Caco-2 (cell line): ENCODE results near the gene APEH. TPM values are rescaled to one million over a fixed set of nuclear protein-coding genes. Genes with fewer than 3 reads are reported as not detected.

Experiments
- BruUV-seq: library from RNA; stranded (reverse); fragments of 400-500 nt; replicated peaks from 2 replicates; lab custom pipeline; 2021; lab: Mats Ljungman, UMichigan
- CTCF ChIA-PET: fragments of 300-600 bp; sonication (Branson Sonifier 250); formaldehyde crosslinking; loops from one replicate; lab custom pipeline; 2022; ENCODE audit warnings: antibody characterized with exemption; lab: Charles Lee
- POLR2A ChIA-PET: fragments of 300-600 bp; sonication (Branson Sonifier 250); formaldehyde crosslinking; loops from one replicate; lab custom pipeline; 2022; ENCODE audit warnings: antibody characterized with exemption; lab: Charles Lee
- DNase-seq, 2 experiments: peaks; one replicate each; pipeline versions ENCODE4 v3.0.0 to v3.0.0-alpha.2; 2020 to 2022
- H3K27me3 ChIP-seq: replicated peaks from 2 replicates; pipeline ENCODE4 v1.6.0; 2011; ENCODE audit warnings: low read length; ENCODE audit not compliant: control insufficient read depth, insufficient read depth
- H3K36me3 ChIP-seq: 2 replicates; pipeline ENCODE4 v1.5.1; 2011; ENCODE audit warnings: low read length; ENCODE audit not compliant: control insufficient read depth, insufficient read depth
- H3K4me1 ChIP-seq: fragments of 250-450 bp; sonication (Bioruptor Pico); 2 replicates; pipeline ENCODE4 v1.5.1; 2020; ENCODE audit warnings: mild to moderate bottlenecking
- H3K4me3 ChIP-seq: 2 replicates; pipeline ENCODE4 v1.5.1; 2011; ENCODE audit warnings: low read depth, mild to moderate bottlenecking, control low read depth, low read length
- H3K9me3 ChIP-seq: fragments of 250-450 bp; sonication (Bioruptor Pico); 2 replicates; pipeline ENCODE4 v1.5.1; 2020; ENCODE audit warnings: mild to moderate bottlenecking, moderate library complexity
- H3K27ac Mint-ChIP-seq: one replicate; pipeline ENCODE4 v1.8.0; 2022; ENCODE audit warnings: mixed read lengths; ENCODE audit not compliant: unreplicated experiment
- H3K27me3 Mint-ChIP-seq: one replicate; pipeline ENCODE4 v1.8.0; 2022; ENCODE audit warnings: mixed read lengths; ENCODE audit not compliant: insufficient read depth, unreplicated experiment
- H3K36me3 Mint-ChIP-seq: one replicate; pipeline ENCODE4 v1.8.0; 2022; ENCODE audit warnings: mild to moderate bottlenecking, mixed read lengths; ENCODE audit not compliant: insufficient read depth, unreplicated experiment
- H3K4me1 Mint-ChIP-seq: one replicate; pipeline ENCODE4 v1.8.0; 2022; ENCODE audit warnings: low read depth, mixed read lengths; ENCODE audit not compliant: unreplicated experiment
- H3K4me3 Mint-ChIP-seq: one replicate; pipeline ENCODE4 v1.8.0; 2022; ENCODE audit warnings: mild to moderate bottlenecking, moderate library complexity, mixed read lengths; ENCODE audit not compliant: unreplicated experiment
- H3K9me3 Mint-ChIP-seq: one replicate; pipeline ENCODE4 v1.8.0; 2022; ENCODE audit warnings: mixed read lengths; ENCODE audit not compliant: unreplicated experiment
- intact Hi-C: fragments of 100-400 bp; cut with micrococcal nuclease; formaldehyde crosslinking; loops from one replicate; pipeline ENCODE4 v1.10.0; 2022; ENCODE audit not compliant: unreplicated experiment
- total RNA-seq: library from RNA; stranded (reverse); gene quantifications from 2 replicates; pipeline ENCODE4 v1.2.3, GENCODE V29; 2022
- TF ChIP-seq, protein P1 (sequence below), 2 experiments: fragments of 200-600 bp in 1 of 2; IDR thresholded peaks; 1 replicate in 1 of 2; 2 replicates in 1 of 2; pipeline versions ENCODE4 v1.5.1 to v1.8.0; 2011 to 2022; ENCODE audit warnings: antibody characterized with exemption in 1 of 2, control low read depth in 1 of 2, inconsistent platforms in 1 of 2, low read depth in 1 of 2, low read length in 1 of 2, mild to moderate bottlenecking in 1 of 2, moderate library complexity in 1 of 2; ENCODE audit not compliant: insufficient read depth in 1 of 2, severe bottlenecking in 1 of 2, unreplicated experiment in 1 of 2

The APEH gene
- total RNA-seq, 1 experiment from 2014 or later: 236 TPM

DNA sequence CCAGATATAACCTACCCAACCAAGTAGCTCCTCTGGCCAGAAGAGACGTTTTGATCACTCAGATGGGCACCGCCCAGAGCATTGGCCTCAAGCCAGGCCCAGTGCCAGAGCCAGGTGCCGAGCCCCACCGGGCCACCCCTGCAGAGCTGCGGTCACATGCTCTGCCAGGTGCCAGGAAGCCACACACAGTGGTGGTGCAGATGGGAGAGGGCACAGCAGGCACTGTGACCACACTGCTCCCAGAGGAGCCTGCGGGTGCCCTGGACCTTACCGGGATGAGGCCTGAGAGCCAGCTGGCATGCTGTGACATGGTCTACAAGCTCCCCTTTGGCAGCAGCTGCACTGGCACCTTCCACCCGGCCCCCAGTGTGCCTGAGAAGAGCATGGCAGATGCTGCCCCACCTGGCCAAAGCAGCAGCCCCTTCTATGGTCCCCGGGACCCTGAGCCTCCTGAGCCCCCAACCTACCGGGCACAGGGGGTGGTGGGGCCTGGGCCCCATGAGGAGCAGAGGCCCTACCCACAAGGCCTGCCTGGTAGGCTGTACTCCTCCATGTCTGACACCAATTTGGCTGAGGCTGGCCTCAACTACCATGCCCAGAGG, 19.1 kb upstream of the APEH start:
- H3K27me3 ChIP-seq: no peaks in the 10 kb centered on the region
- Mint-ChIP-seq H3K27me3 (no peaks in the 10 kb centered on the region), H3K36me3 (no peaks in the 10 kb centered on the region), H3K27ac (no peak overlapping the region), H3K4me1 (no peaks in the 10 kb centered on the region), H3K9me3 (no peaks in the 10 kb centered on the region), H3K4me3 (no peak overlapping the region)
- intact Hi-C loops: no loop called here
- H3K9me3 ChIP-seq: no peaks in the 10 kb centered on the region
- H3K4me3 ChIP-seq: no peak overlapping the region
- no peak for DNase-seq
- H3K36me3 ChIP-seq: no peaks in the 10 kb centered on the region
- TF ChIP-seq, protein P1, sequence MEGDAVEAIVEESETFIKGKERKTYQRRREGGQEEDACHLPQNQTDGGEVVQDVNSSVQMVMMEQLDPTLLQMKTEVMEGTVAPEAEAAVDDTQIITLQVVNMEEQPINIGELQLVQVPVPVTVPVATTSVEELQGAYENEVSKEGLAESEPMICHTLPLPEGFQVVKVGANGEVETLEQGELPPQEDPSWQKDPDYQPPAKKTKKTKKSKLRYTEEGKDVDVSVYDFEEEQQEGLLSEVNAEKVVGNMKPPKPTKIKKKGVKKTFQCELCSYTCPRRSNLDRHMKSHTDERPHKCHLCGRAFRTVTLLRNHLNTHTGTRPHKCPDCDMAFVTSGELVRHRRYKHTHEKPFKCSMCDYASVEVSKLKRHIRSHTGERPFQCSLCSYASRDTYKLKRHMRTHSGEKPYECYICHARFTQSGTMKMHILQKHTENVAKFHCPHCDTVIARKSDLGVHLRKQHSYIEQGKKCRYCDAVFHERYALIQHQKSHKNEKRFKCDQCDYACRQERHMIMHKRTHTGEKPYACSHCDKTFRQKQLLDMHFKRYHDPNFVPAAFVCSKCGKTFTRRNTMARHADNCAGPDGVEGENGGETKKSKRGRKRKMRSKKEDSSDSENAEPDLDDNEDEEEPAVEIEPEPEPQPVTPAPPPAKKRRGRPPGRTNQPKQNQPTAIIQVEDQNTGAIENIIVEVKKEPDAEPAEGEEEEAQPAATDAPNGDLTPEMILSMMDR (IDR thresholded peaks at IDR 0.05; ENCODE audit: insufficient read depth in 1 of 2, low read depth in 1 of 2, low read length in 1 of 2, severe bottlenecking in 1 of 2, unreplicated experiment in 1 of 2): no peak
- no peaks in the 10 kb centered on the region for H3K4me1 ChIP-seq
- ChIA-PET POLR2A (no interaction called here), CTCF (no interaction called here)
- no TSS peak for BruUV-seq

DNA sequence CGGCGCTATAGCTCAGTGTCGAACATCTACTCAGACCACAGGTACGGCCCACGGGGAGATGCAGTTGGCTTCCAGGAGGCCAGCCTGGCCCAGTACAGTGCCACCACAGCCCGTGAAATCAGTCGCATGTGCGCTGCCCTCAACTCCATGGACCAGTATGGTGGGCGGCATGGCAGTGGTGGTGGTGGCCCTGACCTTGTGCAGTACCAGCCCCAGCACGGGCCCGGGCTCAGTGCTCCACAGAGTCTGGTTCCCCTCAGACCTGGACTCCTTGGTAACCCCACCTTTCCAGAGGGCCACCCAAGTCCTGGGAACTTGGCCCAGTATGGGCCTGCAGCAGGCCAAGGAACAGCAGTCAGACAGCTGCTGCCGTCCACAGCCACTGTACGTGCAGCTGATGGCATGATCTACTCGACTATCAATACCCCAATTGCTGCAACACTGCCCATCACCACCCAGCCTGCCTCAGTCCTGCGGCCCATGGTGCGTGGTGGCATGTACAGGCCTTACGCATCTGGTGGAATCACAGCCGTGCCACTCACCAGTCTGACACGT, 18.3 kb upstream of the APEH start:
- Histone ChIP-seq H3K4me1 (no peaks in the 10 kb centered on the region), H3K4me3 (no peak overlapping the region), H3K36me3 (no peaks in the 10 kb centered on the region), H3K9me3 (no peaks in the 10 kb centered on the region), H3K27me3 (no peaks in the 10 kb centered on the region)
- H3K36me3 Mint-ChIP-seq: no peaks in the 10 kb centered on the region
- intact Hi-C loops: no loop called here
- H3K27ac Mint-ChIP-seq: no peak overlapping the region
- no peaks in the 10 kb centered on the region for H3K4me1 Mint-ChIP-seq
- no peak overlapping the region for H3K4me3 Mint-ChIP-seq
- no peaks in the 10 kb centered on the region for H3K27me3 Mint-ChIP-seq
- DNase-seq: no peak
- POLR2A ChIA-PET: no interaction called here
- TF ChIP-seq, protein P1 (IDR thresholded peaks at IDR 0.05; ENCODE audit: insufficient read depth in 1 of 2, low read depth in 1 of 2, low read length in 1 of 2, severe bottlenecking in 1 of 2, unreplicated experiment in 1 of 2): no peak
- BruUV-seq: no TSS peak
- CTCF ChIA-PET: interaction anchor here (0.7 to 1.2 kb wide), 2 partner anchors 16 to 116 kb away, joined by 3 to 6 read pairs; no protein-coding TSS in a partner anchor
- H3K9me3 Mint-ChIP-seq: no peaks in the 10 kb centered on the region

DNA sequence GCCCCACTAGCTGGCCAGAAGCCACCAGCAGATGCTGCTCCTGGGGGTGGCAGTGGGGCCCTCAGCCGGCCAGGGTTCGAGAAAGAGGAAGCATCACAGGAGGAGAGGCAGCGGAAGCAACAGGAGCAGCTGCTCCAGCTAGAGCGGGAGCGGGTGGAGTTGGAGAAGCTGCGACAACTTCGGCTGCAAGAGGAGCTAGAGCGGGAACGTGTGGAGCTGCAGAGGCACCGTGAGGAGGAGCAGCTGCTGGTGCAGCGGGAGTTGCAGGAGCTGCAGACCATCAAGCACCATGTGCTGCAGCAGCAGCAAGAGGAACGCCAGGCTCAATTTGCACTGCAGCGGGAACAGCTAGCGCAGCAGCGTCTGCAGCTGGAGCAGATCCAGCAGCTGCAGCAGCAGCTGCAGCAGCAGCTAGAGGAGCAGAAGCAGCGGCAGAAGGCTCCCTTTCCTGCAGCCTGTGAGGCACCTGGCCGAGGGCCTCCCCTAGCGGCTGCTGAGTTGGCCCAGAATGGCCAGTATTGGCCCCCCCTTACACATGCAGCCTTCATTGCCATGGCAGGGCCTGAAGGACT, 17.5 kb upstream of the APEH start:
- Mint-ChIP-seq H3K27me3 (no peaks in the 10 kb centered on the region), H3K36me3 (no peaks in the 10 kb centered on the region), H3K4me1 (no peaks in the 10 kb centered on the region), H3K27ac (no peak overlapping the region), H3K9me3 (no peaks in the 10 kb centered on the region), H3K4me3 (no peak overlapping the region)
- TF ChIP-seq, protein P1 (IDR thresholded peaks at IDR 0.05; ENCODE audit: insufficient read depth in 1 of 2, low read depth in 1 of 2, low read length in 1 of 2, severe bottlenecking in 1 of 2, unreplicated experiment in 1 of 2): peak in 1 of 2 experiments; percentile 39
- intact Hi-C loops: no loop called here
- Histone ChIP-seq H3K4me1 (no peaks in the 10 kb centered on the region), H3K4me3 (no peak overlapping the region), H3K36me3 (no peaks in the 10 kb centered on the region), H3K27me3 (no peaks in the 10 kb centered on the region), H3K9me3 (no peaks in the 10 kb centered on the region)
- POLR2A ChIA-PET: no interaction called here
- CTCF ChIA-PET: interaction anchor here (0.7 to 1.2 kb wide), 2 partner anchors 15 to 117 kb away, joined by 3 to 6 read pairs; no protein-coding TSS in a partner anchor
- BruUV-seq: no TSS peak
- peak in 1 of 2 experiments; percentile 27 for DNase-seq
